Measurements from ENCODE around the gene MYH7B. TPM values are rescaled to one million over a fixed set of nuclear protein-coding genes. Genes with fewer than 3 reads are reported as not detected.
A peak's percentile ranks its signal among the peaks of the same experiment; 100 is the strongest.

Gene MYH7B
- total RNA-seq, 4 donors from 2014 or later = 0.41 to 3.0 (median 0.51) TPM; not detected in 1

DNA sequence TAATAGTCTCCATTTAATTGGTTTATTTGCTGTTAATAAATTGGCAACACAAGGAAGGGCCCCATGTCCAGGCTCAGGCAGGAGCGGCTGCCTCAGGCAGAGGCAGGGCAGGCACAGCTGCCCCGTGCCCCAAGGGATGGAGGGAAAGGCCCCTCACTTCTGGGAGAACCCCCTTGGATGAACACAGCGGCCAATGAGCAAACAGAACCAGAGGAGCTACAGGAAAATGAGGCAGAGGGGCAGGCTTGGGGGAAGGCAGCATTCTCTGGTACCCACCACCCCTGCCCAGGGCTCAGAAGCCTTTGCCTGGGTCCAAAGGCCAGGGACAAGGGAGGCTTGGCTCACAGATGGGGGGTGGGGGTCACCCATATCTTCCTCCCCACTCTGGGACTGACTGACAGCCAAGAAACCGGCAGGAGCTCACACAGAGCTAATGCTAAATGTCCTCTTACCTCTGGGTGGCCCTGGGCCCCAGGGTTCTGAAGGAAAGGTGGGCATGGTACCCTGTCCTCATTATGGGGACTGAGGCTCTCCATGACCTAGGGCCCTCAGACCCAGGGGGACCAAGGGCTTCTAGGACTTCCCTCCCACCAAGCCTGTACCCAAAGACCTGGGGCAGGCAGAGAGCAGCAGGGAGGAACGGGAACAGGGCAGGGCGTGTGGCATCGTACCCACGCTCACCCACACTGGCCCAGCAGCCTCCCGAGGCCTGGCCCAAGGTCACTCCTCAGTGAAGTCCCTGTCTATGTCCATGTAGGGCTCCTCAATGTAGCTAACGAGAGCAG, 47.0 kb downstream of the MYH7B start:
- intact Hi-C loops (cut with DNase I; ENCODE audit: low total_unique reads) = no loop called here
- H3K9me3 ChIP-seq = no peaks in the 10 kb centered on the region
- H3K4me1 ChIP-seq = no peaks in the 10 kb centered on the region
- no peaks in the 10 kb centered on the region for H3K36me3 ChIP-seq
- H3K27ac ChIP-seq = no peak overlapping the region
- TF ChIP-seq POLR2A (IDR thresholded peaks at IDR 0.05) = no peak
- TF ChIP-seq, protein P1, sequence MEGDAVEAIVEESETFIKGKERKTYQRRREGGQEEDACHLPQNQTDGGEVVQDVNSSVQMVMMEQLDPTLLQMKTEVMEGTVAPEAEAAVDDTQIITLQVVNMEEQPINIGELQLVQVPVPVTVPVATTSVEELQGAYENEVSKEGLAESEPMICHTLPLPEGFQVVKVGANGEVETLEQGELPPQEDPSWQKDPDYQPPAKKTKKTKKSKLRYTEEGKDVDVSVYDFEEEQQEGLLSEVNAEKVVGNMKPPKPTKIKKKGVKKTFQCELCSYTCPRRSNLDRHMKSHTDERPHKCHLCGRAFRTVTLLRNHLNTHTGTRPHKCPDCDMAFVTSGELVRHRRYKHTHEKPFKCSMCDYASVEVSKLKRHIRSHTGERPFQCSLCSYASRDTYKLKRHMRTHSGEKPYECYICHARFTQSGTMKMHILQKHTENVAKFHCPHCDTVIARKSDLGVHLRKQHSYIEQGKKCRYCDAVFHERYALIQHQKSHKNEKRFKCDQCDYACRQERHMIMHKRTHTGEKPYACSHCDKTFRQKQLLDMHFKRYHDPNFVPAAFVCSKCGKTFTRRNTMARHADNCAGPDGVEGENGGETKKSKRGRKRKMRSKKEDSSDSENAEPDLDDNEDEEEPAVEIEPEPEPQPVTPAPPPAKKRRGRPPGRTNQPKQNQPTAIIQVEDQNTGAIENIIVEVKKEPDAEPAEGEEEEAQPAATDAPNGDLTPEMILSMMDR (IDR thresholded peaks at IDR 0.05) = no peak
- DNase-seq = no peak
- no peaks in the 10 kb centered on the region for H3K27me3 ChIP-seq
- no peak overlapping the region for H3K4me3 ChIP-seq

DNA sequence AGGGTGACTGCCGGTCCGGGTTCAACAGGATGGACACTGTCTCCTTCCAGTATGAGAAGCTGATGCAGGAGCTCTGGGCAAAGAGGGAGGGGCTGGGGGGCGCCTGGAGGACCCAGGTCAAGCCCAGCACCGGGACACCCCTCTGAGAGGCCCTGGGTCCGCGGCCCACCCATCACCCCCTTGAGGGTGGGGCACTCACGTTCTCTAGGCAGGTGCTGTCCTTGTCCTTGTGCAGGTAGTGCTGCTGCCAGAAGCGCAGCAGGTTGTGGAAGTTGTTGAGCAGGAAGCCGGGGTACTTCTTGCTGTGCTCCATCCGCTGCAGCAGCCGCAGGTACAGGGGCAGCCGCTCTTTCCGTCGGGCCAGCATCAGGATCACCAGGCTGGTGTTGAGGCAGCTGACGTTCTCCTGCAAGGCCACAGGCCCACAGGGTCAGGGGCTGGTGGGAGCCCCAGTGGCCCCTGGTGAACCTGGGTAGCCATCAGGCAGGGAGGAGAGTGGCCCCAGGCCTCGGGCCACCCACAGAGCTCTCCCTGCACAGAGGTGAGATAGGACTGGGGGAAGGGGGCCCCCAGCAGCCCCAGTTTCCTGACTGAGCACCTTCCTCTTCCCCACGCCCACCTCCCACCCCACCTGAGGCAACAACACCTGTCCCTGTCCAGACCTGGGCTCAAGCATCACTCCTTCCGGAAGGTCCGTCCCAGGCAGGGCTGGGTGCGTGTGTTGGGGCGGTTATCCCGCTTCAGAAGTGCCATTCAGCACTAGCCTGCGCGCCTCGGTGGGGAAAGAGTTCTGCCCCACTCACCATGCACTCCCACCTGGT, 47.8 kb downstream of the MYH7B start:
- no peaks in the 10 kb centered on the region for H3K4me1 ChIP-seq
- H3K36me3 ChIP-seq = no peaks in the 10 kb centered on the region
- no peaks in the 10 kb centered on the region for H3K9me3 ChIP-seq
- no peak for TF ChIP-seq POLR2A (IDR thresholded peaks at IDR 0.05)
- TF ChIP-seq, protein P1 (IDR thresholded peaks at IDR 0.05) = no peak
- intact Hi-C loops (cut with DNase I; ENCODE audit: low total_unique reads) = no loop called here
- DNase-seq = no peak
- H3K27ac ChIP-seq = no peak overlapping the region
- no peaks in the 10 kb centered on the region for H3K27me3 ChIP-seq
- H3K4me3 ChIP-seq = no peak overlapping the region

DNA sequence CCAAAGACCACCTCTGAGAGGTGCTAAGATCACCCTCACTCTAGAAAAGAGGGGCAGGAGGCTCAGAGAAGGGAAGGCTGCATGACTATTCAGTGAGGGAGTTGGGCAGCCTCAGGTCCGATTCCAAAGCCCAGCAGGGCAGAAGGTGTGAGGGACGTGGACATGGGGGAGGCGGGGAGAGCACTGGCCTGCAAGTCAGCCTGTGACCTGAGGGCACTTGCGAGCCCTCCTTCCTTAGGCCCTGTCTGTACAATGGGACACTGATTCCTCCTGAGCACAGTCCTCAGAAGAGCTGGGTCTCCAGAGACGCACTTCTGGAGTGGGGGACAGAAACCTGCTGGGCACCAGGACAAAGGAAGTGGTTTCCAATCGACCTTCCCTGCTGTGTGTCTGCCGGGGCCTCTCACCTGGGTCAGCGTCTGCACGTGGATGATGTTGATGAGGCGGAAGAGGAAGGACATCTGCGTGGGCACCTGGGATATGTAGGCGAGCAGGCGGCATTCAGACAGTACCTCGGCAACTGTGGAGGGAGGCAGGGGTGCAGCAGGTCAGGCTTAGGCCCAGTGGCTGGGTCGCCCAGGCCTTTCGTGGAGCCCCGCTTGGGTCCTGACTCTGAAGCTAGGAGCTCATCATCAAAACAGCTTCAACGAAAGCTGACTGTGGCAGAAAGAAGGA, 48.5 kb downstream of the MYH7B start:
- peak; percentile 8 to 11 for DNase-seq
- no peak overlapping the region for H3K4me3 ChIP-seq
- TF ChIP-seq POLR2A (IDR thresholded peaks at IDR 0.05) = no peak
- TF ChIP-seq, protein P1 (IDR thresholded peaks at IDR 0.05) = no peak
- H3K27ac ChIP-seq = no peak overlapping the region
- no peaks in the 10 kb centered on the region for H3K9me3 ChIP-seq
- H3K4me1 ChIP-seq = no peaks in the 10 kb centered on the region
- no peaks in the 10 kb centered on the region for H3K27me3 ChIP-seq
- intact Hi-C loops (cut with DNase I; ENCODE audit: low total_unique reads) = no loop called here
- no peaks in the 10 kb centered on the region for H3K36me3 ChIP-seq

DNA sequence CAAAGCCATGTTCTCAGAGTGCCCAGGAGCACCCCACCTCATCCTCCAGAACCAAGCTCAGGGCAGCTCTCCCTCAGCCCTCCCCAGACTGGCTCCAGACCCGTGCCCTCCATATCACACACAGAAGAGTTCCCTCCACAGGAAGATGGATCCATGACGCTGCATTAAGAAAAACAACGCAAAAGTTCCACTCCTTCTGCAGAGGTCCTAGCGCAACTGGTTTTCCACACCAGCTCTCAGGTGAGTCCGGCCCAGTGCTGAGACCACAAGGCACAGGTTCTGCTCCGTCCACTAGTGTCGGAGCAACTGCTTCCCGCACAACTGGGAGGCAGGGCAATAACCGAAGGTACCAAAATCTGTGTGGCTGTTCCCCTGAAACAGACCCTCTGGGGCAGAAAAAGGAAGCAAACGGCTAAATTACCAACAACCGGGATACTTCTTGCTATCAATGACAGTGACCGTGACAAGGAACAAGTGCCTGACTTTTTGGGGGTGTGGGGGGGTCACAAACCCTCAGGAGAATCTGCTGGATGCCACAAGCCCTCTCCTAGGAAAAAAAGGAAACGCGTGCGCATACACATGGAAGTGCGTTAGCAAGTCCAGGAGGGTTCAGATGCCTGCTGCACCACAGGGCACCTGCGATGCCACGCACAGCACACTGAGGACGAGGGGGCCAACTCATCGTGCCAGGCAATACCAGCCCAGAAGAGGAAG, 49.2 kb downstream of the MYH7B start:
- Histone ChIP-seq H3K9me3 (no peaks in the 10 kb centered on the region), H3K36me3 (no peaks in the 10 kb centered on the region), H3K4me1 (no peaks in the 10 kb centered on the region), H3K27me3 (no peaks in the 10 kb centered on the region), H3K4me3 (no peak overlapping the region), H3K27ac (no peak overlapping the region)
- peak; percentile 2 to 8 for DNase-seq
- intact Hi-C loops (cut with DNase I; ENCODE audit: low total_unique reads) = no loop called here
- no peak for TF ChIP-seq POLR2A (IDR thresholded peaks at IDR 0.05)
- TF ChIP-seq, protein P1 (IDR thresholded peaks at IDR 0.05) = no peak

MicroRNAs within 50 kb of the gene (microRNA counts, 767-probe panel; counts per million panel counts)
- microRNA hsa-miR-499a-3p (0 counts per million in 2 donors), microRNA hsa-miR-499a-5p (0 to 2,203 counts per million in 2 donors), microRNA hsa-miR-499b-3p (0 counts per million in 2 donors), microRNA hsa-miR-499b-5p (0 counts per million in 2 donors)

Small RNA genes within 50 kb of the gene (microRNA-seq; reads per million reads assigned to microRNA genes)
- gene MIR499A (ENCODE audit: borderline microRNAs expressed, borderline replicate concordance) (not detected), gene MIR499B (ENCODE audit: borderline microRNAs expressed, borderline replicate concordance) (not detected)

Small RNA genes within 50 kb of the gene (small RNA-seq; reads per million reads assigned to genes)
- gene MIR499A = not detected

Other genes with a start within 250 kb of the MYH7B start
- gene NCOA6, start 130.2 kb upstream of the MYH7B start, total RNA-seq = 10 to 100 TPM in 2 of 4 donors, 1 to 10 TPM in 2; 3.1 to 39.2 (median 10.5) TPM
- 10 to 100 TPM in 3 of 4 donors, 1 to 10 TPM in 1; 7.4 to 38.4 (median 16.5) TPM for gene GGT7, start 83.0 kb upstream of the MYH7B start, total RNA-seq
- gene ACSS2, start 79.3 kb upstream of the MYH7B start, total RNA-seq = 100 to 1,000 TPM in 1 of 4 donors, 10 to 100 TPM in 3; 18.8 to 138 (median 48.7) TPM
- gene GSS, start 62 bp upstream of the MYH7B start, total RNA-seq = 10 to 100 TPM in 3 of 4 donors, 1 to 10 TPM in 1; 3.8 to 47.2 (median 16.5) TPM
- gene TRPC4AP, start 136.9 kb downstream of the MYH7B start, total RNA-seq = 10 to 100 TPM; 20.0 to 77.5 (median 49.6) TPM
- gene EDEM2, start 191.5 kb downstream of the MYH7B start, total RNA-seq = 10 to 100 TPM in 3 of 4 donors, 1 to 10 TPM in 1; 2.6 to 18.5 (median 13.3) TPM
- 10 to 100 TPM; 40.2 to 96.2 (median 60.7) TPM for gene PROCR, start 216.2 kb downstream of the MYH7B start, total RNA-seq

Measured in uterus (tissue), 4 donors.